ENCODE data around the gene PPP1R15B. TPM values are rescaled to one million over a fixed set of nuclear protein-coding genes. Genes with fewer than 3 reads are reported as not detected.

Gene PPP1R15B
- total RNA-seq, 4 donors from 2014 or later: 42.8 to 56.4 (median 51.4) TPM

DNA sequence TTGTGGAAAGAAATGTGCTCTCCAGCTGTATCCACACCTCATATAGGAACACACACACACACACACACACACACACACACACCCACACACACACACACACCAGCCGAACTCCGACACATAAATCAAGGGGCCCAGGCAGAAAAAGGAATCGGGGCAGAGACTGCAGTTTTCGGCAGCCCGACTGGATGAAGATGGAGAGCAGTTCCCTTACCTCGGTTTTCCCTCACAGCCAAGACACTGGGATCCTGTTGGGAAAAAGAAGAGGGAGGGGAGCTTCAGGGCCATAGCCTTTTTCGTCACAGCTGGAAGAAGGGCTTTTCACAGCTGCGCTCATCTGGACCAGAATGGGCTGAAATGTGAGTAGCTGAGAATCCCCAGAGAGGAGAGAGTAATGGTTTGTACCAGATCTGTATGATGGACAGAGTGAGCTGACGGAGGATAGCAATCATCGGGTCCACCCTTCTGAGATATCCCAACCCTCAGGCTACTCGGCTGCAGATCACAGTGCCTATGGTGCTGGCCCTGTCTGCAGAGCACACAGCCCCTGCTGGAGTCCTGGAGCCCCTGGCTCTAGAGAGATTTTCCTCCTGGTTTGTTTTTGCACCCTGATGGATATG lies 45.3 kb upstream of the PPP1R15B start:
- Histone ChIP-seq H3K27ac (replicated peaks in 1 of 4) (peak overlapping the region in 2 of 4 donors; percentile 40 to 55), H3K4me3 (no peak overlapping the region), H3K27me3 (no peaks in the 10 kb centered on the region), H3K9me3 (no peaks in the 10 kb centered on the region), H3K36me3 (peaks cover 19 to 87% (median 80%) of the 10 kb centered on the region in 4 donors), H3K4me1 (peaks cover 20 to 34% (median 24%) of the 10 kb centered on the region in 4 donors)
- no peak for DNase-seq (ENCODE audit: extremely low spot score)
- intact Hi-C loops (cut with DNase I): no loop called here
- 58% methylated on average over 11 of the region's 11 CpGs for WGBS
- TF ChIP-seq, protein P1, sequence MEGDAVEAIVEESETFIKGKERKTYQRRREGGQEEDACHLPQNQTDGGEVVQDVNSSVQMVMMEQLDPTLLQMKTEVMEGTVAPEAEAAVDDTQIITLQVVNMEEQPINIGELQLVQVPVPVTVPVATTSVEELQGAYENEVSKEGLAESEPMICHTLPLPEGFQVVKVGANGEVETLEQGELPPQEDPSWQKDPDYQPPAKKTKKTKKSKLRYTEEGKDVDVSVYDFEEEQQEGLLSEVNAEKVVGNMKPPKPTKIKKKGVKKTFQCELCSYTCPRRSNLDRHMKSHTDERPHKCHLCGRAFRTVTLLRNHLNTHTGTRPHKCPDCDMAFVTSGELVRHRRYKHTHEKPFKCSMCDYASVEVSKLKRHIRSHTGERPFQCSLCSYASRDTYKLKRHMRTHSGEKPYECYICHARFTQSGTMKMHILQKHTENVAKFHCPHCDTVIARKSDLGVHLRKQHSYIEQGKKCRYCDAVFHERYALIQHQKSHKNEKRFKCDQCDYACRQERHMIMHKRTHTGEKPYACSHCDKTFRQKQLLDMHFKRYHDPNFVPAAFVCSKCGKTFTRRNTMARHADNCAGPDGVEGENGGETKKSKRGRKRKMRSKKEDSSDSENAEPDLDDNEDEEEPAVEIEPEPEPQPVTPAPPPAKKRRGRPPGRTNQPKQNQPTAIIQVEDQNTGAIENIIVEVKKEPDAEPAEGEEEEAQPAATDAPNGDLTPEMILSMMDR (IDR thresholded peaks at IDR 0.05): no peak
- TF ChIP-seq POLR2A (IDR thresholded peaks at IDR 0.05; ENCODE audit: low read depth) (no peak), EP300 (IDR thresholded peaks at IDR 0.05) (no peak), POLR2AphosphoS5 (IDR thresholded peaks at IDR 0.05) (peak; percentile 29 to 46)

DNA sequence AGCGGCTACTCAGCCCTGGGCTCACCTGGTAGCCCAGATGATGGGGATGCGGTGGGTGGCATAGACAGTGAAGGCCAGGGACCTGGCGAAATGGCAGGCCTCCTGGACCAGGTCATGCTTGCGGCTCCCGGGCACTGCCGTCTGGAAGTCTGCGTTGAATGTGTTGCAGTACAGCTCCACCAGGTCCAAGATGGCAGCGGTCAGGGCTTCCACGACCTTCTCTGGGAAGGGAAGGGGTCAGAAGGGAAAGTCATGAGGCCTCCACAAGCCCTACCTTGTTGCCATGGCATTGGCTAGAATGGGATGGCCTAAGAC lies 44.2 kb upstream of the PPP1R15B start:
- no peak for TF ChIP-seq POLR2A (IDR thresholded peaks at IDR 0.05; ENCODE audit: low read depth)
- no peak for TF ChIP-seq POLR2AphosphoS5 (IDR thresholded peaks at IDR 0.05)
- no peak for TF ChIP-seq EP300 (IDR thresholded peaks at IDR 0.05)
- TF ChIP-seq, protein P1 (IDR thresholded peaks at IDR 0.05): no peak
- Histone ChIP-seq H3K4me3 (no peak overlapping the region), H3K27me3 (no peaks in the 10 kb centered on the region), H3K36me3 (peaks cover 19 to 96% (median 72%) of the 10 kb centered on the region in 4 donors), H3K9me3 (no peaks in the 10 kb centered on the region), H3K4me1 (peaks cover 15 to 32% (median 21%) of the 10 kb centered on the region in 4 donors), H3K27ac (replicated peaks in 1 of 4) (no peak overlapping the region)
- DNase-seq (ENCODE audit: extremely low spot score): no peak
- WGBS: 100% methylated on average over 1 of the region's 9 CpGs
- intact Hi-C loops (cut with DNase I): no loop called here

DNA sequence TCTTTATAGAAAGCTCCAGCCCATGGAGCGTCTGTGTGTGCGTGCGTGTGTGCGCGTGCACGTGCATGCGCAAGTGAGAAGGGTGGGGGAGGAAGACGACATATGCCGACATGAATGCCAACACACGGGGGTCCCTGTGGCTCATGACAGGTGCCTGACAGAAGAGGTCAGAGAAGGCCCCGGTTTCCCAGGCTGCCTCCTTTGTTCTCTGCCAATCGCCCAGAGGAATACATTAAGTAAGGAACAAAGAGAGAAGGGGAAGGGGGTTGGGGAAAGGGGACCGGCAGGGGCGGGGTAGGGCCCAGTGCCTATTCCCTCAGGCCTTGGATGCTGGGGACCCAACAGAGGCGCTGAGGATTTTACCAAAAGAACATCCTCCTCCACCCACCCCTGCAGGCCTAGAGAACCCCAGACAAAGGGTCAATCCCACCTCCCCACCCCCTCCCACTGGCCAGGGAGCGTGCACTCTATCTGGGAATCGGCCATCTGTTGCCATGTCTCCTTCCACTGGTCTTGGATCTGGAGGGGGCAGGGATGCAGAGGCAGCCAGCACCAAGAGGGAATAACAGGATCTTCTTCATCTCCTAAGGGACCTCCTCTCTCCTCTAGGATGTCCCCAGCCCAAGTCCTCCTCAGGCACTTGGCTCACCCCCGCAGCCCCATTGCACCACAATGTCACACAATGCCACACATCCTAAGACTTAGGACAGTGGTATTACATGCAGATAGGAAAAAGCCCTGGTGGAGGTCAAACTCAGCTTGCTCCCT lies 43.6 kb upstream of the PPP1R15B start:
- 84% methylated on average over 18 of the region's 18 CpGs for WGBS
- Histone ChIP-seq H3K36me3 (peaks cover 19 to 96% (median 69%) of the 10 kb centered on the region in 4 donors), H3K9me3 (no peaks in the 10 kb centered on the region), H3K4me3 (no peak overlapping the region), H3K4me1 (peaks cover 15 to 31% (median 19%) of the 10 kb centered on the region in 4 donors), H3K27ac (replicated peaks in 1 of 4) (no peak overlapping the region), H3K27me3 (no peaks in the 10 kb centered on the region)
- DNase-seq (ENCODE audit: extremely low spot score): no peak
- TF ChIP-seq POLR2A (IDR thresholded peaks at IDR 0.05; ENCODE audit: low read depth): no peak
- no peak for TF ChIP-seq EP300 (IDR thresholded peaks at IDR 0.05)
- TF ChIP-seq POLR2AphosphoS5 (IDR thresholded peaks at IDR 0.05): no peak
- TF ChIP-seq, protein P1 (IDR thresholded peaks at IDR 0.05): no peak
- intact Hi-C loops (cut with DNase I): no loop called here

DNA sequence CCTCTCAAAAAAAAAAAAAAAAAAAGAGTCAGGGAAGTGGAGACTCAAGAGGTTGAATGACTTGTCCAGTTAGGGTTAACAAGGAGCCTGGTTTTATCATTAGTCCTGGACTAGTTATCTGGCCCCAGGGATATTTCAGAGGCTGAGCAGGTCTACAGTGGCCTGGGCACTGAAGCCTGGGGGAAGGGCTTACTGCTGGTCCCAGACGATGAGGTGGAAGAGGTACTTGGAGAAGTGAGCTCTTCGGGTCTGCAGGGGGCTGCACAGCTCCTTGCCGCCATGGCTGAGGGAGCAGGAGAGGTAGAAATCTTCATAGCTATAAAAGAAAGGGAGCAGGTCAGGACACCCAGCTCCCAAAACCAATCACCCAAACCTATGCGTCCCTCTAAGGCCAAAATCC lies 42.9 kb upstream of the PPP1R15B start:
- no peak for DNase-seq (ENCODE audit: extremely low spot score)
- peaks cover 19 to 96% (median 68%) of the 10 kb centered on the region in 4 donors for H3K36me3 ChIP-seq
- no peak overlapping the region for H3K27ac ChIP-seq (replicated peaks in 1 of 4)
- H3K27me3 ChIP-seq: no peaks in the 10 kb centered on the region
- no peaks in the 10 kb centered on the region for H3K9me3 ChIP-seq
- H3K4me3 ChIP-seq: no peak overlapping the region
- H3K4me1 ChIP-seq: peaks cover 15 to 36% (median 19%) of the 10 kb centered on the region in 4 donors
- TF ChIP-seq EP300 (IDR thresholded peaks at IDR 0.05) (no peak), POLR2AphosphoS5 (IDR thresholded peaks at IDR 0.05) (no peak), POLR2A (IDR thresholded peaks at IDR 0.05; ENCODE audit: low read depth) (no peak)
- TF ChIP-seq, protein P1 (IDR thresholded peaks at IDR 0.05): no peak
- intact Hi-C loops (cut with DNase I): no loop called here
- WGBS: 89% methylated on average over 4 of the region's 4 CpGs

Data from esophagus muscularis mucosa (tissue), 4 donors.